Activated CD4-positive, alpha-beta T cell treated with anti-CD3 and anti-CD28 coated beads, Interleukin-2, amount 50 U/mL, for 48 hours (primary cell): Measurements from ENCODE around the gene PROX1.

Experiments used
- DNase-seq, 2 experiments: peaks; one replicate each; pipeline ENCODE4 v3.0.0-alpha.2; 2020

Gene PROX1

GRCh38 chr1:214002472-214002871, 14.7 kb downstream of the PROX1 start:
- no peak for DNase-seq

- DNase-seq: no peak
These were observed 15.5 kb downstream of the PROX1 start for GRCh38 chr1:214003233-214003632.

- DNase-seq: no peak
These were observed 16.2 kb downstream of the PROX1 start for GRCh38 chr1:214004014-214004413.

GRCh38 chr1:214004795-214005194, 17.0 kb downstream of the PROX1 start:
- DNase-seq: no peak

- no peak for DNase-seq
These were observed 17.9 kb downstream of the PROX1 start for GRCh38 chr1:214005708-214006107.

GRCh38 chr1:214006845-214007244, 19.1 kb downstream of the PROX1 start:
- no peak for DNase-seq

- no peak for DNase-seq
These were observed 20.6 kb downstream of the PROX1 start for GRCh38 chr1:214008347-214008746.

GRCh38 chr1:214008791-214009422, 21.1 kb downstream of the PROX1 start:
- DNase-seq: no peak

- no peak for DNase-seq
These were observed 21.8 kb downstream of the PROX1 start for GRCh38 chr1:214009423-214010196.

- no peak for DNase-seq
These were observed 22.4 kb downstream of the PROX1 start for GRCh38 chr1:214010197-214010573.

GRCh38 chr1:214010717-214011116, 22.9 kb downstream of the PROX1 start:
- no peak for DNase-seq

GRCh38 chr1:214012418-214012817, 24.6 kb downstream of the PROX1 start:
- no peak for DNase-seq

GRCh38 chr1:214013614-214014377, 26.0 kb downstream of the PROX1 start:
- DNase-seq: no peak

- DNase-seq: no peak
These were observed 27.0 kb downstream of the PROX1 start for GRCh38 chr1:214014730-214015129.

- no peak for DNase-seq
These were observed 29.6 kb downstream of the PROX1 start for GRCh38 chr1:214017191-214017982.

GRCh38 chr1:214018386-214019268, 30.9 kb downstream of the PROX1 start:
- DNase-seq: no peak

- DNase-seq: no peak
These were observed 31.7 kb downstream of the PROX1 start for GRCh38 chr1:214019499-214019898.

- no peak for DNase-seq
These were observed 33.5 kb downstream of the PROX1 start for GRCh38 chr1:214021321-214021720.

GRCh38 chr1:214022229-214022791, 34.5 kb downstream of the PROX1 start:
- DNase-seq: no peak

- DNase-seq: no peak
These were observed 35.1 kb downstream of the PROX1 start for GRCh38 chr1:214022810-214023425.

GRCh38 chr1:214026985-214027384, 39.2 kb downstream of the PROX1 start:
- no peak for DNase-seq
